ENCODE results near the gene ZIC1. TPM values are rescaled to one million over a fixed set of nuclear protein-coding genes. Genes with fewer than 3 reads are reported as not detected.

The ZIC1 gene
- total RNA-seq = not detected
- total RNA-seq (2013) = not detected
- total RNA-seq = 0 to 0.05 (median 0) reads per million in 29 experiments

GRCh38 chr3:147409143-147410115 is at the start of gene ZIC1:
Gene ZIC1, plus strand, starts transcription at chr3:147409365. Its CDS starts 748 bp downstream, at chr3:147410113.
- H3K36me3 ChIP-seq (ENCODE audit: control insufficient read depth in 2 of 2, extremely low read depth in 1 of 2, insufficient read depth in 1 of 2, low read length in 1 of 2) = no peaks in the 10 kb centered on the region
- Mint-ChIP-seq H3K27ac (no peak within 1 kb of the TSS), H3K9me3 (peaks cover 0 to 14% (median 5%) of the 10 kb centered on the region in 3 donors), H3K27me3 (peaks cover 60 to 83% of the 10 kb centered on the region in 2 donors), H3K36me3 (no peaks in the 10 kb centered on the region), H3K4me1 (peaks cover 37 to 46% (median 44%) of the 10 kb centered on the region in 3 donors), H3K4me3 (peak within 1 kb of the TSS in 1 of 3 donors; percentile 63)
- ChIA-PET CTCF (no interaction called here), POLR2A (no interaction called here)
- no peaks in the 10 kb centered on the region for H3K9me3 ChIP-seq
- H3K27ac ChIP-seq (ENCODE audit: low read length) = no peak within 1 kb of the TSS
- H3K4me1 ChIP-seq (ENCODE audit: control insufficient read depth in 1 of 2, extremely low read depth in 1 of 2, insufficient read depth in 2 of 2, low read length in 2 of 2) = peaks cover 3 to 35% of the 10 kb centered on the region in 2 experiments
- H3K27me3 ChIP-seq (replicated peaks in 1 of 2; ENCODE audit: control insufficient read depth in 2 of 2, extremely low read depth in 1 of 2, insufficient read depth in 2 of 2, low read length in 1 of 2) = peaks cover 25 to 89% of the 10 kb centered on the region in 2 experiments
- peak within 1 kb of the TSS in 1 of 2 donors; percentile 58 for H3K4me3 ChIP-seq (ENCODE audit: control insufficient read depth in 1 of 2, extremely low read depth in 1 of 2, low read length in 1 of 2)
- ATAC-seq (replicated peaks in 1 of 4) (no peak), DNase-seq (no peak)
- 19% methylated on average over 26 of the region's 80 CpGs for WGBS (ENCODE audit: insufficient coverage)

DNA sequence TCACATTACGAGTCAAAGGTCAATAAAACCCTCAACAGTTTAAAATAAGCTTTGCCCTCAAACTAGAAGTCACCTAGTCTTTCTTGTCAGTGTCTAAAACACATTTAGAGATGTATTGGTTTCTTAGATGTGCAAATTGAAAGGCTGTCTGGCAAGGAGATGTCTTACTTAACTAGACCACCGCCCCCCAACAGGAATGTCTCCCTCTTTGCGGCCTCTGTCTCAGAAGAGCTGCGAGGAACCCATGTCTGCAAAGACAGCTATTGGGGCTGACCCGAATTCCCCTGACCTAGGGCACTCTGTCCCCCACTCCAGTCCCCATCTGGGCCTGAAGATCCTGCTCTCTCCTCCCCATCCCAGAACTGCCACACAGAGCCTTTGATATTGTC is 49.1 kb upstream of the ZIC1 start:
- DNase-seq (no peak), ATAC-seq (replicated peaks in 1 of 4) (no peak)
- ChIA-PET POLR2A (no interaction called here), CTCF (no interaction called here)
- Mint-ChIP-seq H3K9me3 (peaks cover 0 to 8% (median 3%) of the 10 kb centered on the region in 3 donors), H3K27ac (no peak overlapping the region), H3K4me3 (no peak overlapping the region), H3K27me3 (peaks cover 67 to 78% of the 10 kb centered on the region in 2 donors), H3K36me3 (no peaks in the 10 kb centered on the region), H3K4me1 (peaks cover 0 to 2% (median 0%) of the 10 kb centered on the region in 3 donors)
- Histone ChIP-seq H3K27me3 (replicated peaks in 1 of 2; ENCODE audit: control insufficient read depth in 2 of 2, extremely low read depth in 1 of 2, insufficient read depth in 2 of 2, low read length in 1 of 2) (peaks cover 15 to 51% of the 10 kb centered on the region in 2 experiments), H3K4me3 (ENCODE audit: control insufficient read depth in 1 of 2, extremely low read depth in 1 of 2, low read length in 1 of 2) (no peak overlapping the region), H3K36me3 (ENCODE audit: control insufficient read depth in 2 of 2, extremely low read depth in 1 of 2, insufficient read depth in 1 of 2, low read length in 1 of 2) (no peaks in the 10 kb centered on the region), H3K27ac (ENCODE audit: low read length) (no peak overlapping the region), H3K9me3 (no peaks in the 10 kb centered on the region), H3K4me1 (ENCODE audit: control insufficient read depth in 1 of 2, extremely low read depth in 1 of 2, insufficient read depth in 2 of 2, low read length in 2 of 2) (no peaks in the 10 kb centered on the region)
- 4% methylated on average over 3 of the region's 5 CpGs for WGBS (ENCODE audit: insufficient coverage)

DNA sequence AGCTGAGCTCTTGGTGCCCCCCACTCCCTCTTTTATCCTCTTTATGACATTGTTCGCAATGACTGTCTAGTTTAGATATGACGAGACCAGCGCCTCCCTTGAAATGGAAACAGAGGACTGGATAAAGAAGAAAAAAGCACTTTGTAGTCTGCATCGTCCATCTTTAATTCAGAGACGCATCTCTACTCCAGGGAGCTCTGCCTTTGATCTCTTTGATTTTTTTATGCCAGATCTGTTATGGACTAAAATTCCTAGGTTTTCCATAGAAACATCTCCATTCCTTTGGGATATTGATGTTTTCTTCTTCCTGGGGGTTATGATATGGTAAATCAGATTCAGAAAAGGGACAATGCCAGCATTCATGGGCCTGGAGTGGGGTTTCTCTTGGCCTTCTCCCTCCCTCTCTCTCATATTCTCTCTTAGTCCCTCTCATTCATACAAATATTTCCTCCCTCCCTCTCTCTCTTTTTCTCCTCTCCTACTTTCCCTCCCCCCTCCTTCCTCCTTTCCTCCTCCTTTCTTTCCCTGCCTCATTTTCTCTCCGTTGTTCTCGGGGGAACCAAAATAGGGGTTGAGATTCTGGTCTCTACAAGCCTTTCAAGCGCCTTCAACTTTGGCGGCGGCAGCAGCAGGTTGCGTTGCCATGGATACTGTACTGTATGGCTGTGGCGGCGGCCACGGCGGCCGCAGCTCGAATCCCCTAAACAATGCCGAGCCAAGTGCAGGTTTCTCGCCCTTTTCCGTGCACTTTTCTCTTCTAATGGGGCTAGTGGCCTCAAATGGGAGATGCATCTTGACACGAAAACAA is 48.3 kb upstream of the ZIC1 start:
- WGBS (ENCODE audit: insufficient coverage) = 4% methylated on average over 14 of the region's 21 CpGs
- Mint-ChIP-seq H3K27ac (no peak overlapping the region), H3K4me3 (no peak overlapping the region), H3K36me3 (no peaks in the 10 kb centered on the region), H3K9me3 (peaks cover 0 to 8% (median 2%) of the 10 kb centered on the region in 3 donors), H3K4me1 (peaks cover 0 to 2% (median 0%) of the 10 kb centered on the region in 3 donors), H3K27me3 (peaks cover 65 to 77% of the 10 kb centered on the region in 2 donors)
- Histone ChIP-seq H3K9me3 (no peaks in the 10 kb centered on the region), H3K4me1 (ENCODE audit: control insufficient read depth in 1 of 2, extremely low read depth in 1 of 2, insufficient read depth in 2 of 2, low read length in 2 of 2) (no peaks in the 10 kb centered on the region), H3K27ac (ENCODE audit: low read length) (no peak overlapping the region), H3K36me3 (ENCODE audit: control insufficient read depth in 2 of 2, extremely low read depth in 1 of 2, insufficient read depth in 1 of 2, low read length in 1 of 2) (no peaks in the 10 kb centered on the region), H3K4me3 (ENCODE audit: control insufficient read depth in 1 of 2, extremely low read depth in 1 of 2, low read length in 1 of 2) (no peak overlapping the region), H3K27me3 (replicated peaks in 1 of 2; ENCODE audit: control insufficient read depth in 2 of 2, extremely low read depth in 1 of 2, insufficient read depth in 2 of 2, low read length in 1 of 2) (peaks cover 16 to 51% of the 10 kb centered on the region in 2 experiments)
- CTCF ChIA-PET = interaction anchor here in 1 of 2 donors (0.6 kb wide), 1 partner anchor 621 kb away, joined by 3 read pairs; no protein-coding TSS in a partner anchor
- POLR2A ChIA-PET = no interaction called here
- no peak for ATAC-seq (replicated peaks in 1 of 4)
- no peak for DNase-seq

GRCh38 chr3:147361454-147362420 is 47.4 kb upstream of the ZIC1 start:
- no peak overlapping the region for H3K27ac ChIP-seq (ENCODE audit: low read length)
- H3K36me3 Mint-ChIP-seq = no peaks in the 10 kb centered on the region
- peaks cover 0 to 8% (median 0%) of the 10 kb centered on the region in 3 donors for H3K9me3 Mint-ChIP-seq
- no peaks in the 10 kb centered on the region for H3K4me1 ChIP-seq (ENCODE audit: control insufficient read depth in 1 of 2, extremely low read depth in 1 of 2, insufficient read depth in 2 of 2, low read length in 2 of 2)
- no peaks in the 10 kb centered on the region for H3K9me3 ChIP-seq
- H3K4me3 ChIP-seq (ENCODE audit: control insufficient read depth in 1 of 2, extremely low read depth in 1 of 2, low read length in 1 of 2) = no peak overlapping the region
- no peak overlapping the region for H3K27ac Mint-ChIP-seq
- WGBS (ENCODE audit: insufficient coverage) = 6% methylated on average over 3 of the region's 12 CpGs
- H3K4me3 Mint-ChIP-seq = no peak overlapping the region
- no peaks in the 10 kb centered on the region for H3K36me3 ChIP-seq (ENCODE audit: control insufficient read depth in 2 of 2, extremely low read depth in 1 of 2, insufficient read depth in 1 of 2, low read length in 1 of 2)
- peaks cover 15 to 42% of the 10 kb centered on the region in 2 experiments for H3K27me3 ChIP-seq (replicated peaks in 1 of 2; ENCODE audit: control insufficient read depth in 2 of 2, extremely low read depth in 1 of 2, insufficient read depth in 2 of 2, low read length in 1 of 2)
- DNase-seq = peak in 2 of 35 experiments; percentile 3 to 4
- peaks cover 0 to 2% (median 0%) of the 10 kb centered on the region in 3 donors for H3K4me1 Mint-ChIP-seq
- ChIA-PET POLR2A (no interaction called here), CTCF (interaction anchor here in 1 of 2 donors (0.6 kb wide), 1 partner anchor 622 kb away, joined by 3 read pairs; no protein-coding TSS in a partner anchor)
- peaks cover 56 to 69% of the 10 kb centered on the region in 2 donors for H3K27me3 Mint-ChIP-seq
- ATAC-seq (replicated peaks in 1 of 4) = no peak

- ATAC-seq (replicated peaks in 1 of 4) = no peak
- no peak for DNase-seq
- ChIA-PET CTCF (no interaction called here), POLR2A (no interaction called here)
- Mint-ChIP-seq H3K4me1 (peaks cover 0 to 2% (median 0%) of the 10 kb centered on the region in 3 donors), H3K27ac (no peak overlapping the region), H3K4me3 (no peak overlapping the region), H3K27me3 (peaks cover 56 to 60% of the 10 kb centered on the region in 2 donors), H3K9me3 (peaks cover 0 to 13% (median 4%) of the 10 kb centered on the region in 3 donors), H3K36me3 (no peaks in the 10 kb centered on the region)
- Histone ChIP-seq H3K4me3 (ENCODE audit: control insufficient read depth in 1 of 2, extremely low read depth in 1 of 2, low read length in 1 of 2) (no peak overlapping the region), H3K27me3 (replicated peaks in 1 of 2; ENCODE audit: control insufficient read depth in 2 of 2, extremely low read depth in 1 of 2, insufficient read depth in 2 of 2, low read length in 1 of 2) (peaks cover 11 to 27% of the 10 kb centered on the region in 2 experiments), H3K36me3 (ENCODE audit: control insufficient read depth in 2 of 2, extremely low read depth in 1 of 2, insufficient read depth in 1 of 2, low read length in 1 of 2) (no peaks in the 10 kb centered on the region), H3K27ac (ENCODE audit: low read length) (no peak overlapping the region), H3K4me1 (ENCODE audit: control insufficient read depth in 1 of 2, extremely low read depth in 1 of 2, insufficient read depth in 2 of 2, low read length in 2 of 2) (no peaks in the 10 kb centered on the region), H3K9me3 (no peaks in the 10 kb centered on the region)
- 43% methylated on average over 1 of the region's 1 CpG for WGBS (ENCODE audit: insufficient coverage)
Observed at GRCh38 chr3:147364771-147365170, 44.4 kb upstream of the ZIC1 start.

Data from T-cell (primary cell).